Nephron progenitor cell (in vitro differentiated cells): ENCODE results near the gene ACSS3.

Experiments used
- DNase-seq: peaks from one replicate; pipeline ENCODE4 v3.0.0; 2021
- H3K27ac Mint-ChIP-seq: 2 replicates; pipeline ENCODE4 v1.8.0; 2021; ENCODE audit warnings: mild to moderate bottlenecking, moderate library complexity, mixed read lengths
- H3K27me3 Mint-ChIP-seq: 2 replicates; pipeline ENCODE4 v1.8.0; 2021; ENCODE audit warnings: mild to moderate bottlenecking, low read depth, mixed read lengths; ENCODE audit not compliant: poor library complexity
- H3K36me3 Mint-ChIP-seq: 2 replicates; pipeline ENCODE4 v1.8.0; 2021; ENCODE audit warnings: low read depth, mixed read lengths
- H3K4me1 Mint-ChIP-seq: 2 replicates; pipeline ENCODE4 v1.8.0; 2021; ENCODE audit warnings: mixed read lengths
- H3K4me3 Mint-ChIP-seq: 2 replicates; pipeline ENCODE4 v1.8.0; 2021; ENCODE audit warnings: mild to moderate bottlenecking, moderate library complexity, mixed read lengths
- H3K9me3 Mint-ChIP-seq: 2 replicates; pipeline ENCODE4 v1.8.0; 2021; ENCODE audit warnings: mild to moderate bottlenecking, moderate library complexity, mixed read lengths
- CTCF ChIP-seq: fragments of 200-600 bp; sonication (generic); IDR thresholded peaks from 2 replicates; pipeline ENCODE4 v1.5.0; 2021; ENCODE audit warnings: antibody characterized with exemption

The ACSS3 gene

GRCh38 chr12:81146228-81147225 lies 68.6 kb downstream of the ACSS3 start:
- peaks cover 12% of the 10 kb centered on the region for H3K4me1 Mint-ChIP-seq
- no peak for TF ChIP-seq CTCF
- peak overlapping the region; percentile 5 for H3K27ac Mint-ChIP-seq
- peaks cover 32% of the 10 kb centered on the region for H3K36me3 Mint-ChIP-seq
- H3K4me3 Mint-ChIP-seq = no peak overlapping the region
- no peaks in the 10 kb centered on the region for H3K27me3 Mint-ChIP-seq
- H3K9me3 Mint-ChIP-seq = no peaks in the 10 kb centered on the region
- DNase-seq = no peak

GRCh38 chr12:81147292-81147919 lies 69.5 kb downstream of the ACSS3 start:
- no peak for TF ChIP-seq CTCF
- peak overlapping the region; percentile 33 for H3K27ac Mint-ChIP-seq
- no peak overlapping the region for H3K4me3 Mint-ChIP-seq
- peaks cover 12% of the 10 kb centered on the region for H3K4me1 Mint-ChIP-seq
- H3K36me3 Mint-ChIP-seq = peaks cover 32% of the 10 kb centered on the region
- no peaks in the 10 kb centered on the region for H3K9me3 Mint-ChIP-seq
- no peak for DNase-seq
- no peaks in the 10 kb centered on the region for H3K27me3 Mint-ChIP-seq

- no peak for TF ChIP-seq CTCF
- H3K27me3 Mint-ChIP-seq = no peaks in the 10 kb centered on the region
- DNase-seq = no peak
- no peak overlapping the region for H3K27ac Mint-ChIP-seq
- H3K4me1 Mint-ChIP-seq = peaks cover 12% of the 10 kb centered on the region
- H3K4me3 Mint-ChIP-seq = no peak overlapping the region
- peaks cover 16% of the 10 kb centered on the region for H3K36me3 Mint-ChIP-seq
- H3K9me3 Mint-ChIP-seq = no peaks in the 10 kb centered on the region
These were observed 72.5 kb downstream of the ACSS3 start for GRCh38 chr12:81150382-81150781.

GRCh38 chr12:81159856-81160255 lies 82.0 kb downstream of the ACSS3 start:
- Mint-ChIP-seq H3K36me3 (peaks cover 15% of the 10 kb centered on the region), H3K4me3 (no peak overlapping the region), H3K27me3 (no peaks in the 10 kb centered on the region), H3K27ac (no peak overlapping the region), H3K9me3 (no peaks in the 10 kb centered on the region), H3K4me1 (peaks cover 7% of the 10 kb centered on the region)
- DNase-seq = no peak
- no peak for TF ChIP-seq CTCF

GRCh38 chr12:81161680-81162079 lies 83.8 kb downstream of the ACSS3 start:
- Mint-ChIP-seq H3K4me3 (no peak overlapping the region), H3K36me3 (peaks cover 23% of the 10 kb centered on the region), H3K9me3 (no peaks in the 10 kb centered on the region), H3K27me3 (no peaks in the 10 kb centered on the region), H3K27ac (peak overlapping the region; percentile 80), H3K4me1 (peaks cover 7% of the 10 kb centered on the region)
- DNase-seq = no peak
- TF ChIP-seq CTCF = no peak
